Glomerular visceral epithelial cell (primary cell): ENCODE measurements around the gene KCNJ6.
"Not testable (repeated sequence)": the region's sequence is repeated elsewhere in the genome, so short reads cannot be mapped to it uniquely, and the experiment has no call there.

Experiments used
- DNase-seq: peaks from one replicate; pipeline ENCODE4 v3.0.0-alpha.2; 2016; ENCODE audit errors: extremely low spot score

KCNJ6 gene

DNA sequence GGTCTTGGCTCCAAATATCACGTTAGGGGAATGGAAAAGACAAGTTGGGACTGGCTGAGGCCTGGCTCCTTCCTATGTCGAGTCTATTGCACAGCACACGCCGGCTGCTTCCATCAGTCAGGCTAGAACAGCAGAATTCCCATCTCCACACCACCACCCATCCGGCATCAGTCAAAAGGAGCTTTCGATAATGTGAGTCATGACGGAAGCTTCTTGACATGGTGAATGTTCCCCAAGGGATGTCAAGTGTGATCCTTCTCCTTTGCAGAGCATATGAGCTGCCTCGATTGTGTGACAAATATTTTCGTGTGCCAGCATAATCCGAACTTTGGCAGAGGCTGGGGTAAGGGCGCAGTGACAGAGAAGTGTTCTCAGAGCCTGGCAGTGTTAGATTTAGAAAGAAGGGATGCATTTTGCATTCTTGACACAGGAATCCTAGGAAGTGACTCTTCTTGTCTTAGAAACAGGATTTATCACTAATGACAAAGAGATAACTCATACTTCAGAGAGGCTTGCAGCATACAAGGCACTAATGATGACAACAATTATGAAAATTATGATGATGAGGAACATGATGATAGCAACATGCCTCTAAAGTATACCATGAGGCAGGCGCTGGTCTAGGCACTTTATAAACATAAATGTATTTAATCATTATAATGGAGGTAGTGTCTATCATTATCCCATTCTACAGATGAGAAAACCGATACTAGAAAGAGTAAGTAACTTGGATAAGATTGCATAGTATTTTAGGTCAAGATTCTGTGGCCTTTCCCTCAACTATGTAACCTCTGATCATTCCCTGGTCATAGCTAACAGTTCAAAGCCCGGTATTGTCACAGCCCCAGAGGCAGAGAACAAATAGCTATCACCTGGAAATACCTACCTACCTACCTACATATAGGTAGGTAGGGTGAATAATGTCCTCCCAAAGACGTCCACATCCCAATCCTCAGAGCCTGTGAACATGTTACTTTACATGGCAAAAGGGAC lies 135.0 kb downstream of the KCNJ6 start:
- DNase-seq = no peak

DNA sequence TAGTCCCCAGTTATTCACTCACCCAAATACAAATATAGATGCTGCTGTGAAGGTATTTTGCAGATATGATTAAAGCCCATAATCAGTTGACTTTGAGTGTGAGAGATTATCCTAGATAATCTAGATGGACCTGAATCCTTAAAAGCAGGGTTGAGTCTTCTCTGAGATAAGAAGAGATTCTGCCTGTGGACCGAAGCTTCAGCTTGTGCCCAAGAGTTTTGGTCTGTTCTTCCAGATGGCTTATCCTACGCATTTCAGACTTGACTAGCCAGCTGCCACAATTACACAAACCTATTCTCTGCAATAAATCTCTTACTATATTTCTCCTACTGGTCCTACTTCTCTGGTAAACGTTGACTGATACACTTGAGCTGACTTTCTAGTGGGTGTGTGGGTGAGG lies 145.1 kb downstream of the KCNJ6 start:
- no peak for DNase-seq

DNA sequence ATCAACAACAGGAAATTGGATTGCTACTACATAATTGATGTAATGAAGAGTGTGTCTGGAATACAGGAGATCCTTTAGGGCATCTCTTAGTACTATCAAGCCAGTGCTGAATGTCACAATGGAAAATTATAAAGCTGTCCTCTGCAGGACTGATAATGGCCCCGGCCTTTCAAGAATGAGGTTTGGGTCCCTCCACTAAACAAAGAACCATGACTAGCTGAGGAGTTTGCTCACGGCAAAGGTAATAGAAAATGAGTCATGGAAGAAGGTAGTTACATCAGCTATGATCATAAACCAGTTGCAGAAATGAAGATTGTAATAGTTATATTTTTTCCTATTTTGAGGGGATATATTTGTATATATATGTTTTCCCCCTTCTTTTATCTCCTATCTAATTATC lies 145.8 kb downstream of the KCNJ6 start:
- DNase-seq = no peak

DNA sequence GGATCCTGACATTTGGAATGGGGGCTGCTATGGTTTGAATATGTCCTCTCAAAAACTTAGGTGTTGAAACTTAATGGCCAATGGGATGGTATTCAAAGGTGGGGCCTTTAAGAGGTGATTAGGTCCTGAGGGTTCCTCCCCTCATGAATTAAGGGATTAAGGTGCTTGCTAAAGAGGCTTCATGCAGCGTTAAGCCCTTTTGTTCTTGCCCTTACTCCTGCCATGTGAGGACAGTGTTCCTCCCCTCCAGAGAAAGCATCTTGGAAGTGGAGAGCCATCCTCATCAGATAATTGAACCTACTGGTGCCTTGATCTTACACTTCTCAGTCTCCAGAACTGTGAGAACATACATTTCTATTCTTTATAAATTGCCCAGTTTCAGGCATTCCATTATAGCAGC lies 146.6 kb downstream of the KCNJ6 start:
- DNase-seq = no peak

DNA sequence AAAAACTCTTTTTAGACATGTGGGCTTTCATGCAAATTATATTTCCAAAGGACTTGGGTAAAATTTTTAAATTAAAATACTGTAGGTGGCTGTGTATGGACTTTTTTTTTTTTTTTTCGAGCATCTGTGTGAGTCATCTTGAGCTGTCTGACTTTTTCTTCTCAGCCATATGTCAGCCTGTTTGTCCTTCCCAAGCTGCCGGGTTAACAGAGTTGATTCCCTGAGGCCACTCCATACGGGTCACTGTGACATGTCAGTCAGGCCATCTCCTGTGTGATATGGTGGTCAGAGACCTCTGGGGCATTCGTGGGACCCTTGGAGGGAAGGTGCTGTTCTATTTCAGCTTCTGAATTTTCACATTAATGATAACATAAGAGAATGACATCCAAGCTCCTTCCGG lies 148.3 kb downstream of the KCNJ6 start:
- peak; percentile 20 for DNase-seq

DNA sequence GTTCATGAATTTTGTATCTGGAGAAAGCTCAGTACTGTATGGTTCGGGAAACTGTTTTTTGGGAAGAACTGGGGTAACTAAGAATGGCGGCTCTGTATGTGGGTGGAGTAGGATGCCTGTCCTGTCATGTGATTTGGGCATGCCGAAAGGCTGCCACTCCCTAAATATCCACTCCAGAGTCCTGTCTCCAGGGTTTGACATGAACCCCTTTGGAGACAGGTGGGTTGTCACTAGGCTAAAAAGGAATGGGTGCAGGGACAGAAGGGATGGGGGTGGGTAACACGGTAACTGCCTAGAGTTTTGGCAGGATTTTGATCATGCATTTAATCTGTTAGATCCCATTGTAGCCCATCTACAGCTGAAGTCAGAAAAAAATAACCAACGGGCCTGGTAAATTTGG lies 150.1 kb downstream of the KCNJ6 start:
- no peak for DNase-seq

DNA sequence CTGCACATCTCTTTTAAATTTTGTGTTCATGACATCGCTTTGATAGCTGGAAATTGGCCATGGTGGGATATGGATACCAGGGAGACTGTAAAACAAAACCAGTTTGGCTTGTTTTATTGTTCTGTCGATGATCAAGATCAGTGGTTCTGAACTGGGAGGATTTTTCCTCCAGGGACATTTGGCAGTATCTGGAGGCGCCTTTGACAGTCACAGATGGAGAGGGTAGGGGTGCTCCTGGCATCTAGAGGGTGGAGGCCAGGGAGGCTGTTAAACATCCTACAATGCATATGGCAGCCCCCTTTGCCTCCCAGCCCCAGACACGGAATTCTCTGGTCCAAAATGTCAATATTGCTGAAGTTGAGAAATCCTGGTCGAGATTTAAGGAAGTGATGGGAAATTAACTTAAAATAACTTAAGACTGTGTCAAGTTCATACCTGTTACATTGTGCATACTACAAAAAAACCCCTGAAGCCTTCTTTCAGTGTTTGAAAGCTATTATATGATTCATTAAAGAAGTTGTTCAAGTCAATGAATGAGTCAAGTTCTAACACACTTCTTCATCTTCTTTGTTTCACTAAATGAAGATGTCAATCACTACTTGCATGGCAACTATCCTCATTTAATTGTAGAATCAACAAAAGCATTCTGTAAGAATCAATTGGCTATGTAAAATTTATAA lies 150.9 kb downstream of the KCNJ6 start:
- DNase-seq = no peak

DNA sequence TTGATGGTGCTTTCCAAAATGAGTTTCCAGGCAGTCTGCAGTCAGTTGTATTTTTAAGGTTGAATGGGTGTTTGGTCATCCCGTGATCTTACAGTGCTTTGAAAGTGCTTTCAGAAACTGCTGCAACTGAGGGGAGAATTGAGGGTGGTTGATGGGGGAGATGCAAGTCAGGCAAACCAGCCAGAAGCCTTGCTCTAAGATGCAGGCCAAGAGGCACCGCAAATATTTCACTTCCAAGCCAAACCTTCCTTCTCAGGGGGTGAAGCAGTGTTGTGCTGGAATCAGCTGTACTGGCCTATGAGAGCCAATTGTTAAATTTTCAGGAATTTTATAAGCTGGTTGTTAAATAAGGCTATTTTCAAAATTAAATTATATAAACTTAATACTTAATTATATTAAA lies 151.6 kb downstream of the KCNJ6 start:
- DNase-seq = no peak

DNA sequence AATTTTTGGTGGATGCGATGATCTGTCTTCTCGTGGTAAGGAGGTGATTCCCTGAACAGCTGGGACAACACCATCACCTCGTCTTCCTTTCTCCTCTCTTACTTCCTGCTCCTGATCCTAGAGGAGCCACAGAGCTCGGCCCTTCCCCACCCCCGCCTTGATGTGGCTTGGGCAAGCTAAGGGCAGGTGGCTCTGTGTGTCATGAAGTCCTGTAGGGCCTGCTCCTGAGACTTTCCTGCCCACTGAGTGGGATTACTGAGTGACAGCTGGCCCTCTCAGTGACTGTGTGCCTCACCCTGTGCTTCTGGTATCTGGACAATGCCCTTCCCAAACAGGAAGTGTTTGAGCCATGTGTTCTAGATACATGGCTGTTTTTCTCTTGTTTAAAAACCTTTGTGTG lies 153.0 kb downstream of the KCNJ6 start:
- DNase-seq = no peak

DNA sequence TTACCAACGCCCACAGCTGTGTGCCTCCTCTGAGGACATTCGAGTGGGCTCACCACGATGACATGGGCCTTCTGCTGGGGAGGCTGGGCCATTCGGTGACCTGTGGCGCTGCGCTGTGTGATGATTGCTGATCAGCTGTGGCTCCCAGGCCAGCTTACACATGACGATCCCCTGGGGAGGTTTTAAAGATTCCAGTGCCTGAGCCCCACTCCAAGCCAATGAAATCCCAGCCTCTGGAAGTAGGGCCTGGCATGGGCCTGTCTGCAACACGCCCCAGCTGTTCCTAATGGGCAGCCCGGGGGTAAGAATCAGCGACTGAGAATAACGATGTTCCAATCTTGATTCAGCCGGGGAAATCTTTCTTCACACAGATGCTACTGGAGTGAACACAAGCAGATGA lies 153.7 kb downstream of the KCNJ6 start:
- no peak for DNase-seq

DNA sequence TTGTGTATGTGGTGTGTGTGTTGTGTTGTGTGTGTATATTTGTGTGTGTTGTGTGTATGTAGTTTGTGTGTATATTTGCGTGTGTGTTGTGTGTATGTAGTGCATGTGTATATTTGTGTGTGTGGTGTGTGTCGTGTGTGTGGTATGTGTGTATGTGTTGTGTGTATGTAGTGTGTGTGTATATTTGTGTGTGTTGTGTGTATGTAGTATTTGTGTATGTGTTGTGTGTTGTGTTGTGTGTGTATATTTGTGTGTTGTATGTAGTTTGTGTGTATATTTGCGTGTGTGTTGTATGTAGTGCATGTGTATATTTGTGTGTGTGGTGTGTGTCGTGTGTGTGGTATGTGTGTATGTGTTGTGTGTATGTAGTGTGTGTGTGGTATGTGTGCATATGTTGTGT lies 154.9 kb downstream of the KCNJ6 start:
- DNase-seq = not testable (repeated sequence)

DNA sequence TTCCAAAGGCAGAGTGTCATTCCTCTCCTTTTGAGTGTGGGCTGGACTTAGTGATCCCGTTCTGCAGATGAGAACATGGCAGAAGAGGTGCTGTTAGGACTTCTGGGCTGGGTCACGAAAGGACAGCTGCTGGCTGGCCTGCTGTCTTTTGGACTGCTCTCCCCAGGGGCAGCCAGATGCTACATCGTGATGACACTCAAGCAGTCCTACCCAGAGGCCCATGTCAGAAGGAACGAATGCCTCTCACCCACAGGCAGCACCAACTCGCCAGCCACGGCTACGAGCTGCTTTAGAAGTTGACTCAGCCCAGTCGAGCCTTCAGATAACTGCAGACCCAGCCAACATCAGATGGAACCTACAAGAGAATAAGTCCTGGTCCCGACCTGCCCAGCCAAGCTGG lies 156.5 kb downstream of the KCNJ6 start:
- no peak for DNase-seq

DNA sequence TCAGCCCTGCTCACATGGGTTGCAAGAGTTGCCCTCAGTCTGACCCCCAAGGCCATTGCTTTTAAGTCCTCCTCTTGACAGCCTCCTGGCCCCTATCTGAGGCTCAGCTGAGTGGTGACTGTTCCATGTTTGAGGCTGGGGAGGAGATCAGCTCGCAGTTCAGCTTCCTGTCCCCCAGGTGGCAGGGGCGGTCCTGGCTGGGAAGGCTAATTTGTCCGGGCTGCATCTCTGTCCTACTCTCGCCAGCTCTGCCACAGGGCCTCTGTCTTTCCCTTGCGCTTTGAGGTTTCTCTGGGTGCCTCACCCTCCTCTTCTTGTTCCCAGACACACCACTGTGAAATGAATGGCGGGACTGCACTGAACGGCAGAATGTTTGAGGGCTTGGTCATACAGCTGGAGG lies 157.3 kb downstream of the KCNJ6 start:
- DNase-seq = peak; percentile 63

DNA sequence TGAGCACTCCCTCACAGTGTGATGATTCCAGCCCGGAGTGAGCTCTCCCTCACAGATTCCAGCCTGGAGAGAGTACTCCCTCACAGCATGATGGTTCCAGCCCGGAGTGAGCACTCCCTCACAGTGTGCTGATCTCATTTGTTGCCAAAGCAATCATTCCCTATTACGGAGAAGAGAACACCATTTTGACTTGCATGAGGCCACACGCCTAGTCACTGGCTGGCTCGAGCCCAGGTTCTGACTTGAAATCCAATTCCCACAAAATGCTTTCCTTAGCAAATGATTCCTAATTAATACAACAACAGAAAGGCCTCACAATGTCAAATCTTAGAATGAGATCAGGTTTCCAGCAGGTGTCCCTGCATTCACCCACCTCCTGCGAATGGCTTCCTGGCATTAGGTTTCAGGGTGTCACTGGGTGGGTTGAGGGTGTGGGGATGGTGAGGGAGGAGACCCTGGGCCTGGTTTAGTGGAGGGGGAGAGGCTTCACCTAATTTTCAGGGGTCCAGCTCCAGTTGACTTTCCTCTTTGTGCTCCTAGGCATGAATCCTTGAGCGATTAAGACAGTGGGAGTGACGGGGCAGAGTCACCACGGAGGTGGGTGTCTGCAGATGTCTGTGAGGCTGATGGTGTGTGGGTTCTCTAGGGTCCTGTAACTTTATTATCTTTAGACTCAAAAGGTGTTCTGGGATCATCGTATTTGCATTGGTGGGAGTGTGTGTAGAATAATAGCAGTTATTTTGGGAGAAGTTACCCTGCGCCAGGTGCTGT lies 158.5 kb downstream of the KCNJ6 start:
- no peak for DNase-seq

DNA sequence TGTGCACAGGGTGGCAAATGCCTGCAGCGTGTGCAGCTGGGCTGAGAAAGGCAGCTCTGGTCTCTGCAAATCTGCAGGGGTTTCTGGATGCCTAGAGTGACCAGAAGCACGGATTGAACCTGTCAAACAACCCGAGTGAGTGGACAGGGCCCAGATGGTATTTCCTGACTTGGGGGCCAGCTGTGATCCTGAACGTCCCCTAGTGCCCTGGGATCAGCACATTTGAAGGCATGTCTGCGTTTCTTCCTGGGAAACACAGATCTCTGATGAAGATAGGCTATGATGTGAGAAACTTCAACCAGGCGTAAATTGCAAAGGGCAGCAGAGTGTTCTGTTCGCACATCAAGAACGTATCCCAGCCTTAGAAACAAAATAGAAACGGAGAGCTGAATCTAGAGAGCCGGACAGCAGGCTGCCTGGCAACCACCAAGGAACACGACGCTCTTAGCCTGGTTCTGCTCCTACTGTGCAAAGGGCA lies 163.1 kb downstream of the KCNJ6 start:
- DNase-seq = no peak

DNA sequence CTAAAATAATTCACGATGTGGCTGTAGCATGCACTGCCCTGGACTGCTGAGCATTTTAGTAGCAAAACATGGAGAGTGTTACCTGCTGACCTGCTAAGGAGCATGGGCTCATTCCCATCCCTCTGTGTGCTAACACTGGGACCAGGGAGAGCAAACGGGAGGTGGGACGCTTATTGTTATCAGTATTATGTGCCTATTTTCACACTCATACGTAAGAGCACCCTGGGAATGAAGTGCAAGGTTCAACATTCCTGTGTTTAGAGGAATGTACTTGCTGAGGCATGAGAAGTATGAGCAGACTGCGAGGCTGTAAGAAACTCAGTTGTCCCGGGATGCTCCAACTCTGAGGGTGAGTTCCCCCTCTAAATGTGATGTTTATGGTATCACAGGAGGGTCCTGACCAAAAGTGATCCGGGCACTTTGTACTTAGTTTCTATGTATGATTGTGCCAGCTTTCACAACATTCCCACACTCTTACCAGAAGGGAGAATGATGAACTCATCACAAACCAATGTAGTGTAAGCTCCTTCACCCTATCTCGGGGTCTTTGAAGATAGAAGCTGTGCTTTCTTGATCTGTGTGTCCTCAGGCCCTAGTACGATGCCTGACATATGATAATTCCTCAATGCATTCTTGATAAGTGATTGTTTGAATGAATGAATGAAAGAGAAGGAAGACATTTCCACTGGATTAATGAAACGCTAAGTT lies 164.8 kb downstream of the KCNJ6 start:
- no peak for DNase-seq

DNA sequence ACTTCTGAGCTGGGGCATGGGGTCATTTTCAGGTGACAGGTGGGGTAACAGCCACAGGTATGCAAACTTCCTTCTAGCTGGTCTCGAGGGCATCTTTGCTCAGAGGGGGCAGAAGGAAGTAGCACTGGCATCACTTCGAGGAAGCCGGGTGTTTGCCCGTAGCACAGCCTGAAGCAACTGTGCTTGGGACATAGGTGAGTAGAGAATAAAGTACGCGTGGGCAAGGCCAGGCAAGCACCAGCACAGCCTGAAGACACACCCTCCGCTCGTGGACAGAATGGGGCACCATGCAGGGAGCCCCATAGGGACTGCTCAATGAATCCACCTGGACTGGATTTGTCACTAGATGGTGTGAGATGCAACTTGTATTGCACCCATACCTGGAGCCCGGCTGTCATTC lies 167.1 kb downstream of the KCNJ6 start:
- DNase-seq = no peak

DNA sequence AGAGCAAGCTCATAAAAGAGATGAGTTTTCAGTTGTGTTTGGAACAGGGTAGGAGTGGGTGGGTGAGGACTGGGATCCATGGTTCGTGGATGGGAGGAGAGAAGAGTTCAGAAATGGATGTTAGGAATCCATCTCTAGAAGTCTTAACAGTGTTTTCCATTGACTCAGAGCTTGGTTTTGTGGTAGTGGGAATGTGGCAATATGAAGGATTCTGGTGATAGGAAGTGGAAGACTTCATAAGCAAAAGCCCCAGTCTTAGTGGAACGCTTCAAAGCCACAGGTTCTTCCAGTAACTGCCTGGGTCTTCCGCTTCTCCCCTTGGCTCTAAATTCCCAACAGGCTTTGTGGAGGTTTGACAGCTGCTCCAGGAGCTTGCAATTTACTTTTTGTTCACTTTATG lies 167.9 kb downstream of the KCNJ6 start:
- no peak for DNase-seq

DNA sequence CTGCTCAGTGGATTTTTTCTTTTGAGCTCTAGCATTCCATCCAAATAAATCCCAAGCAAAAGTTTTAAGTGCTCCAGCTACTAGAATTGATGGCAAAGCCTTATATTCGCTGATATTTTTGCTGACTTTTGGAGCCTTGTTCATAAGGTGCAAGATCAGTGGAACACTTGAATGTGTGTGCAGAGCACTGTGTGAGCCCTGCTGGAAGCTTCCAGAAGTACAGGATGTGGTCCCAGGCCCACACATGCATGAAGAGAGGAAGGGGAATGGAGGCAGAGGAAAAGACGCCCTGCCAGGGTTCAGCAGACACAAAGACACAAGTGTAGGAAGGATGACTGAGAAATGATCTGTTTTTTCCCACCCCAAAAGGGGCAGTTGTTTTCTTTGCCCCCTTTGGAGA lies 169.4 kb downstream of the KCNJ6 start:
- no peak for DNase-seq

DNA sequence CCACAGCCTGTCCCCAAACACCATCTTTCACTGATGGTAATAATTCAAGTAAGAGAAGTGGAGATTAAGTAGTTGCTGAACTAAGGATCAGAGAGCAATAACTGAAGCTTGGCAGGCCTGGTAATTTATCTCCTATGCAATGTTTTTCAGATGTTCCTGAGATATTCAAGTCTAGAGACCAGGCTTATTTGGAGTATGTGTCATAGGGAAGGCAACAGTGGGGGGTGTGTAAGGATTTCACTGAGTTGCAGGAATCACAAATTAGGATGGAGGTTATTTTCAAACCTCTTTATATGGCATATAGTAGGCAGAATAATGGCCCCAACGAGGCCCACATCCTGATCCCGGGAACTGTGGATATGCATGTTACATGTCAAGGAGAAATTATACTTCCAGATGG lies 171.7 kb downstream of the KCNJ6 start:
- no peak for DNase-seq

DNA sequence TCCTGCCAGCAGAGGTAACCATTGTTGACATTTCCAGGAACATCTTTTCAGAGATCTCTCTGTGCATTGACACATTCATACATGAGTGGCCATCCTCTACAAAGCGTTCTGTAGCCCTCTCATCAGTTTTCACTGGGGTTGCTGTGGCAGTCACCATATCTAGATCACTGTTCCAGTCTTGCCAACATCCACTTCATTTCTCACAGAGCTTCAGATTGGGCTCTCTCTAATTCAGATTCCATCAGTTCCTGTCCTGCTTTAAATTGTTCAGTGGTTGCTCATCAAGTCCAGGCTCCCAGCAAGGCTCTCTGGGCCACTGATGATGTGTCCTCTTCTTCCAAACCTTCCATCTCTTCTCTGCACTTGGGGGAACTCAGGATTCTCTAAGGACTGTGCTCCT lies 173.7 kb downstream of the KCNJ6 start:
- DNase-seq = no peak

DNA sequence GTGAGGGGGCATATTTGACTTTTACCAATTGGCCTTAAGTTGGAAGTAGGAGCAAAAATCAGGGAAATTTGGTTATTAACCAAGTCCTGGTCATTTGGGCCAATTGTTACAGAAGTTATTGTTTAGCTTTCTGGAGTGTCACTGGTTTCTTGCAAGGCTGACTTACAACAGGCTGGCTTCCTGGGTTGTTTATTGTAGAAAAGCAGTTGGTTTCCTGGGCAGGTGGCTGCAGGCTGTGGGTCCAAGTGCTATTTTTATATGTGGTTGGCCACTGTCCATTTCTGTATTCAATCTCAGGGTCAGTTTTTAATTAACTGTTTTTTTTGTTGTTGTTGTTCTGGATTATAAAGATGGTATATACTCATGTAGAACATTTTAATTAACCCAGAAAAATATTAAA lies 174.1 kb downstream of the KCNJ6 start:
- DNase-seq = no peak
